SK-N-SH treated with all-trans-retinoic acid at 6 μM for 48 hours (cell line): ENCODE results near the gene MYT1.

Experiments used
- ATAC-seq: fragments of 200-7000 bp; cut with Tn5 transposase; 3 replicates; pipeline ENCODE4 v1.9.1; 2020; ENCODE audit warnings: mild to moderate bottlenecking, moderate library complexity
- ARNTL ChIP-seq: fragments of 450-650 bp; formaldehyde crosslinking; IDR thresholded peaks from 2 replicates; pipeline ENCODE4 v1.5.0; 2020; ENCODE audit warnings: low read depth, mild to moderate bottlenecking, moderate library complexity, borderline replicate concordance
- BACH2 ChIP-seq: fragments of 250-450 bp; sonication (Bioruptor Pico); IDR thresholded peaks from 2 replicates; pipeline ENCODE4 v1.9.0; 2021; ENCODE audit warnings: mild to moderate bottlenecking, borderline replicate concordance
- CSDC2 ChIP-seq: fragments of 250-450 bp; sonication (Bioruptor Pico); IDR thresholded peaks from 2 replicates; pipeline ENCODE4 v1.5.0; 2020; ENCODE audit warnings: mild to moderate bottlenecking, moderate library complexity
- ESRRG ChIP-seq: fragments of 250-450 bp; sonication (Bioruptor Pico); IDR thresholded peaks from 2 replicates; pipeline ENCODE4 v1.6.1; 2021; ENCODE audit warnings: mild to moderate bottlenecking
- GLIS3 ChIP-seq: fragments of 250-450 bp; sonication (Bioruptor Pico); IDR thresholded peaks from 2 replicates; pipeline ENCODE4 v1.5.0; 2020; ENCODE audit warnings: mild to moderate bottlenecking, moderate library complexity
- ISL1 ChIP-seq: fragments of 250-450 bp; sonication (Bioruptor Pico); IDR thresholded peaks from 2 replicates; pipeline ENCODE4 v2.1.2; 2022; ENCODE audit warnings: mild to moderate bottlenecking, moderate library complexity
- PPARA ChIP-seq: fragments of 250-450 bp; sonication (Bioruptor Pico); IDR thresholded peaks from 2 replicates; pipeline ENCODE4 v1.5.0; 2020; ENCODE audit warnings: mild to moderate bottlenecking, borderline replicate concordance
- RARB ChIP-seq: fragments of 250-450 bp; sonication (Bioruptor Pico); IDR thresholded peaks from 2 replicates; pipeline ENCODE4 v1.8.0; 2021; ENCODE audit warnings: mild to moderate bottlenecking, moderate library complexity
- SNAI2 ChIP-seq: fragments of 250-450 bp; sonication (Bioruptor Pico); IDR thresholded peaks from 2 replicates; pipeline ENCODE4 v1.5.0; 2020; ENCODE audit warnings: mild to moderate bottlenecking, moderate library complexity
- TCF4 ChIP-seq: fragments of 250-450 bp; sonication (Bioruptor Pico); IDR thresholded peaks from 2 replicates; pipeline ENCODE4 v1.8.0; 2021; ENCODE audit warnings: mild to moderate bottlenecking, moderate library complexity, borderline replicate concordance
- TOX ChIP-seq: fragments of 250-450 bp; sonication (Bioruptor Pico); IDR thresholded peaks from 2 replicates; pipeline ENCODE4 v1.8.0; 2021; ENCODE audit warnings: mild to moderate bottlenecking, moderate library complexity, borderline replicate concordance
- ZC3H10 ChIP-seq: fragments of 250-450 bp; sonication (Bioruptor Pico); IDR thresholded peaks from 2 replicates; pipeline ENCODE4 v1.5.1; 2021; ENCODE audit warnings: mild to moderate bottlenecking, moderate library complexity
- ZFP30 ChIP-seq: fragments of 450-650 bp; formaldehyde crosslinking; IDR thresholded peaks from 2 replicates; pipeline ENCODE4 v1.5.0; 2022; ENCODE audit warnings: mild to moderate bottlenecking, moderate library complexity
- ZNF565 ChIP-seq: fragments of 450-650 bp; formaldehyde crosslinking; conservative IDR thresholded peaks from 2 replicates; pipeline ENCODE4 v1.5.0; 2020; ENCODE audit warnings: low read depth, mild to moderate bottlenecking, moderate library complexity
- ZNF70 ChIP-seq: fragments of 450-650 bp; formaldehyde crosslinking; IDR thresholded peaks from 2 replicates; pipeline ENCODE4 v1.5.0; 2020; ENCODE audit warnings: mild to moderate bottlenecking, moderate library complexity
- ZNF8 ChIP-seq: fragments of 450-650 bp; formaldehyde crosslinking; IDR thresholded peaks from 2 replicates; pipeline ENCODE4 v1.5.0; 2020; ENCODE audit warnings: mild to moderate bottlenecking, moderate library complexity
- TF ChIP-seq, protein P1 (sequence below): fragments of 250-450 bp; sonication (Bioruptor Pico); IDR thresholded peaks from 2 replicates; pipeline ENCODE4 v1.8.0; 2021; ENCODE audit warnings: low read depth, mild to moderate bottlenecking, moderate library complexity, borderline replicate concordance
- TF ChIP-seq, protein P2 (sequence below): fragments of 250-450 bp; sonication (Bioruptor Pico); IDR thresholded peaks from 2 replicates; pipeline ENCODE4 v1.5.1; 2020; ENCODE audit warnings: low read depth, mild to moderate bottlenecking, moderate library complexity
- TF ChIP-seq, protein P3 (sequence below): fragments of 250-450 bp; sonication (Bioruptor Pico); IDR thresholded peaks from 2 replicates; pipeline ENCODE4 v1.5.0; 2020; ENCODE audit warnings: mild to moderate bottlenecking, moderate library complexity
- TF ChIP-seq, protein P4 (sequence below): fragments of 250-450 bp; sonication (Bioruptor Pico); IDR thresholded peaks from 2 replicates; pipeline ENCODE4 v1.8.0; 2020; ENCODE audit warnings: mild to moderate bottlenecking, moderate library complexity, borderline replicate concordance
- TF ChIP-seq, protein P5 (sequence below): fragments of 250-450 bp; sonication (Bioruptor Pico); IDR thresholded peaks from 2 replicates; pipeline ENCODE4 v1.5.1; 2021; ENCODE audit warnings: mild to moderate bottlenecking, moderate library complexity

MYT1 gene

DNA sequence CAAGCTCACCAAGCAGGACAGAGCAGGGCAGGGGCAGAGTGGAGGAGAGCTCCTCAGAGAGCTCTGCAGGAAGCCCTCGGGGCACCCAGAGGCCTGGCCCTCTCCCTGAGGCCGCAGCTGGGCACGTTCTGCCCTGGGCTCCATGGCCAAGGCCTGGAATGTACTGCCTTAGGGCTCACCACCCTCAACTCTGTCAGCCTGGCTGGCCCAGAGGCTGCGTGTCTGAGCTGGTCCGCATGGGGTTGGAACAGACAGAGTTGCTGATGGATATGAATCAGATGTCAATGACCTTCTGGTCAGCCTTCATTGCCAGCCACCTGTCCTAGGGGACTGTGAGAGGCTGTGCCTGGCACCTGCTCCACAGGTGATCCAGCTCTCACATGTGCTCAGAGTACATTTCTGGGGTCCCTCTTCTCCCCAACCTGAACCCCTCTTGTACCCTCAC lies 58.1 kb downstream of the MYT1 start:
- no peak; the same call in 2 of the 3 replicates for ATAC-seq
- TF ChIP-seq CSDC2 (CRISPR knock-in tag) (no peak), ZNF8 (no peak), ZFP30 (no peak)

DNA sequence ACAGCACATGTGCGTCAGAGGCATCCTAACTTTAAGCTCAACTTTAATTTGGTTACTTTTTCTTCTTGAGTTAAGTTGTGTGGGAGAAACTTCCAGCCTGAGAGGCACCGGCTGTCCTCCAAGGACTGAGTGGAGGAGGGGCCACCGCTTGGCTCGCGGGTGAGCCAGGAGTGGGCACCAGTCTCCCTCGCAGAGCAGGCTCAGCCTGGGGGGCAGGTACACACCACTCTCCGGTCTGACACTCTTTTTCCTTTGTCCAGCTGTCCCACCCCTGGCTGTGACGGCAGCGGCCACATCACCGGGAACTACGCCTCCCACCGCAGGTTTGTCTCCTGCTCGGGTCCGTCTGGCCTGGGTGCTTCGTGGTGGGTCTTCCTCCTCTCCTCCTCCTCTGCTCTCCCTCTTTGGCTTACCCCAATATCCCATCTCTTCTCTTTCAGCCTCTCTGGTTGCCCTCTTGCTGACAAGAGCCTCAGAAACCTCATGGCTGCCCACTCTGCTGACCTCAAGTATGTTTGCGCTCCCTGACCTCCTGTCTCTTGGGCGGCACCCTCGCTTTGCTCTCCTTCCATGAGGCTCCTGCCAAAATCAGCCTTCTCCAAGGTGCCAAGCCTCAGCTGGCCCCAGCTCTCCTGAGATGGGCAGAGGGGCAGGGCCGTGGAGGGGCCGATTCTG lies 58.7 kb downstream of the MYT1 start:
- TF ChIP-seq RARB (CRISPR knock-in tag) = no peak
- TF ChIP-seq ZFP30 = no peak
- TF ChIP-seq SNAI2 (CRISPR knock-in tag) = no peak
- TF ChIP-seq, protein P1, sequence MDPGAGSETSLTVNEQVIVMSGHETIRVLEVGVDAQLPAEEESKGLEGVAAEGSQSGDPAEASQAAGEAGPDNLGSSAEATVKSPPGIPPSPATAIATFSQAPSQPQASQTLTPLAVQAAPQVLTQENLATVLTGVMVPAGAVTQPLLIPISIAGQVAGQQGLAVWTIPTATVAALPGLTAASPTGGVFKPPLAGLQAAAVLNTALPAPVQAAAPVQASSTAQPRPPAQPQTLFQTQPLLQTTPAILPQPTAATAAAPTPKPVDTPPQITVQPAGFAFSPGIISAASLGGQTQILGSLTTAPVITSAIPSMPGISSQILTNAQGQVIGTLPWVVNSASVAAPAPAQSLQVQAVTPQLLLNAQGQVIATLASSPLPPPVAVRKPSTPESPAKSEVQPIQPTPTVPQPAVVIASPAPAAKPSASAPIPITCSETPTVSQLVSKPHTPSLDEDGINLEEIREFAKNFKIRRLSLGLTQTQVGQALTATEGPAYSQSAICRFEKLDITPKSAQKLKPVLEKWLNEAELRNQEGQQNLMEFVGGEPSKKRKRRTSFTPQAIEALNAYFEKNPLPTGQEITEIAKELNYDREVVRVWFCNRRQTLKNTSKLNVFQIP (CRISPR knock-in tag) = no peak
- TF ChIP-seq ZNF8 = no peak
- TF ChIP-seq, protein P2, sequence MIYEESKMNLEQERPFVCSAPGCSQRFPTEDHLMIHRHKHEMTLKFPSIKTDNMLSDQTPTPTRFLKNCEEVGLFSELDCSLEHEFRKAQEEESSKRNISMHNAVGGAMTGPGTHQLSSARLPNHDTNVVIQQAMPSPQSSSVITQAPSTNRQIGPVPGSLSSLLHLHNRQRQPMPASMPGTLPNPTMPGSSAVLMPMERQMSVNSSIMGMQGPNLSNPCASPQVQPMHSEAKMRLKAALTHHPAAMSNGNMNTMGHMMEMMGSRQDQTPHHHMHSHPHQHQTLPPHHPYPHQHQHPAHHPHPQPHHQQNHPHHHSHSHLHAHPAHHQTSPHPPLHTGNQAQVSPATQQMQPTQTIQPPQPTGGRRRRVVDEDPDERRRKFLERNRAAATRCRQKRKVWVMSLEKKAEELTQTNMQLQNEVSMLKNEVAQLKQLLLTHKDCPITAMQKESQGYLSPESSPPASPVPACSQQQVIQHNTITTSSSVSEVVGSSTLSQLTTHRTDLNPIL (CRISPR knock-in tag) = no peak
- no peak for TF ChIP-seq BACH2 (CRISPR knock-in tag)
- no peak for TF ChIP-seq TOX
- no peak for TF ChIP-seq CSDC2 (CRISPR knock-in tag)
- no peak for TF ChIP-seq ZNF565 (CRISPR knock-in tag)
- ATAC-seq = no peak

DNA sequence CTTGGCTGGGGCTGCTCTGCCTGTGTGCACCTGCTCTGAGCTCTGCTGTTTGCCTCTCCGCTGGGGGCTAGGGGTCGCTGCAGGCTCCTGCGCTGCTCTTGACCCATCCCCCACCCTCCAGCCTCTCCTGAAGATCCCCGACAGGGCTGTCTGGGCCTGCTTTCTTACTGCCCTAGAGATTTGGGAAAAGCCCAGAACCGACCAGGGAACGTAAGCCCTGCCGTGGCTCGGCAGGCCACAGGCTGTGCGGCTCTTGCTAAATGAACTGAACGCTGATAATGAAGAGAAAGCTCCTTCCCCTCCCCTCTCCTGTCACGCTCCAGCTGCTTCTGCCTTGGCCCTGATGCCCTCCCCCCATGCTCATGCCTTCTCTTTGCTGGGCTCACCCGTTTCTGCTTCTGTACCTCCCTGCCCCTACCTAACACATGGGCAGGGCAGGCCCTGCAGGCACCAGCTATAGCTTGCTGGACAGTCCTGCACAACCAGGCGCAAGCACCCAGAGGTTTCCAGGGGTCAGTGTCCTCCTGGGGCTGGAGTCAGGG lies 59.3 kb downstream of the MYT1 start:
- ATAC-seq = no peak
- TF ChIP-seq, protein P1 (CRISPR knock-in tag) = no peak
- TF ChIP-seq PPARA (CRISPR knock-in tag) (no peak), ZNF70 (CRISPR knock-in tag) (no peak), TOX (no peak), GLIS3 (CRISPR knock-in tag) (no peak), ZNF8 (no peak), ARNTL (CRISPR knock-in tag) (no peak), SNAI2 (CRISPR knock-in tag) (no peak), ZC3H10 (CRISPR knock-in tag) (no peak), ESRRG (no peak), ZFP30 (no peak), CSDC2 (CRISPR knock-in tag) (no peak), BACH2 (CRISPR knock-in tag) (no peak), ISL1 (CRISPR knock-in tag) (no peak), ZNF565 (CRISPR knock-in tag) (no peak), TCF4 (CRISPR knock-in tag) (no peak)
- TF ChIP-seq, protein P3, sequence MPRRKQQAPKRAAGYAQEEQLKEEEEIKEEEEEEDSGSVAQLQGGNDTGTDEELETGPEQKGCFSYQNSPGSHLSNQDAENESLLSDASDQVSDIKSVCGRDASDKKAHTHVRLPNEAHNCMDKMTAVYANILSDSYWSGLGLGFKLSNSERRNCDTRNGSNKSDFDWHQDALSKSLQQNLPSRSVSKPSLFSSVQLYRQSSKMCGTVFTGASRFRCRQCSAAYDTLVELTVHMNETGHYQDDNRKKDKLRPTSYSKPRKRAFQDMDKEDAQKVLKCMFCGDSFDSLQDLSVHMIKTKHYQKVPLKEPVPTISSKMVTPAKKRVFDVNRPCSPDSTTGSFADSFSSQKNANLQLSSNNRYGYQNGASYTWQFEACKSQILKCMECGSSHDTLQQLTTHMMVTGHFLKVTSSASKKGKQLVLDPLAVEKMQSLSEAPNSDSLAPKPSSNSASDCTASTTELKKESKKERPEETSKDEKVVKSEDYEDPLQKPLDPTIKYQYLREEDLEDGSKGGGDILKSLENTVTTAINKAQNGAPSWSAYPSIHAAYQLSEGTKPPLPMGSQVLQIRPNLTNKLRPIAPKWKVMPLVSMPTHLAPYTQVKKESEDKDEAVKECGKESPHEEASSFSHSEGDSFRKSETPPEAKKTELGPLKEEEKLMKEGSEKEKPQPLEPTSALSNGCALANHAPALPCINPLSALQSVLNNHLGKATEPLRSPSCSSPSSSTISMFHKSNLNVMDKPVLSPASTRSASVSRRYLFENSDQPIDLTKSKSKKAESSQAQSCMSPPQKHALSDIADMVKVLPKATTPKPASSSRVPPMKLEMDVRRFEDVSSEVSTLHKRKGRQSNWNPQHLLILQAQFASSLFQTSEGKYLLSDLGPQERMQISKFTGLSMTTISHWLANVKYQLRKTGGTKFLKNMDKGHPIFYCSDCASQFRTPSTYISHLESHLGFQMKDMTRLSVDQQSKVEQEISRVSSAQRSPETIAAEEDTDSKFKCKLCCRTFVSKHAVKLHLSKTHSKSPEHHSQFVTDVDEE (CRISPR knock-in tag) = no peak
- TF ChIP-seq, protein P2 (CRISPR knock-in tag) = no peak
- TF ChIP-seq, protein P4, sequence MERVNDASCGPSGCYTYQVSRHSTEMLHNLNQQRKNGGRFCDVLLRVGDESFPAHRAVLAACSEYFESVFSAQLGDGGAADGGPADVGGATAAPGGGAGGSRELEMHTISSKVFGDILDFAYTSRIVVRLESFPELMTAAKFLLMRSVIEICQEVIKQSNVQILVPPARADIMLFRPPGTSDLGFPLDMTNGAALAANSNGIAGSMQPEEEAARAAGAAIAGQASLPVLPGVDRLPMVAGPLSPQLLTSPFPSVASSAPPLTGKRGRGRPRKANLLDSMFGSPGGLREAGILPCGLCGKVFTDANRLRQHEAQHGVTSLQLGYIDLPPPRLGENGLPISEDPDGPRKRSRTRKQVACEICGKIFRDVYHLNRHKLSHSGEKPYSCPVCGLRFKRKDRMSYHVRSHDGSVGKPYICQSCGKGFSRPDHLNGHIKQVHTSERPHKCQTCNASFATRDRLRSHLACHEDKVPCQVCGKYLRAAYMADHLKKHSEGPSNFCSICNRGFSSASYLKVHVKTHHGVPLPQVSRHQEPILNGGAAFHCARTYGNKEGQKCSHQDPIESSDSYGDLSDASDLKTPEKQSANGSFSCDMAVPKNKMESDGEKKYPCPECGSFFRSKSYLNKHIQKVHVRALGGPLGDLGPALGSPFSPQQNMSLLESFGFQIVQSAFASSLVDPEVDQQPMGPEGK (CRISPR knock-in tag) = no peak
- TF ChIP-seq, protein P5, sequence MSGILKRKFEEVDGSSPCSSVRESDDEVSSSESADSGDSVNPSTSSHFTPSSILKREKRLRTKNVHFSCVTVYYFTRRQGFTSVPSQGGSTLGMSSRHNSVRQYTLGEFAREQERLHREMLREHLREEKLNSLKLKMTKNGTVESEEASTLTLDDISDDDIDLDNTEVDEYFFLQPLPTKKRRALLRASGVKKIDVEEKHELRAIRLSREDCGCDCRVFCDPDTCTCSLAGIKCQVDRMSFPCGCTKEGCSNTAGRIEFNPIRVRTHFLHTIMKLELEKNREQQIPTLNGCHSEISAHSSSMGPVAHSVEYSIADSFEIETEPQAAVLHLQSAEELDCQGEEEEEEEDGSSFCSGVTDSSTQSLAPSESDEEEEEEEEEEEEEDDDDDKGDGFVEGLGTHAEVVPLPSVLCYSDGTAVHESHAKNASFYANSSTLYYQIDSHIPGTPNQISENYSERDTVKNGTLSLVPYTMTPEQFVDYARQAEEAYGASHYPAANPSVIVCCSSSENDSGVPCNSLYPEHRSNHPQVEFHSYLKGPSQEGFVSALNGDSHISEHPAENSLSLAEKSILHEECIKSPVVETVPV (CRISPR knock-in tag) = no peak
